Gastroesophageal sphincter (tissue), 3 donors: Measurements from ENCODE around the gene DUSP16.

Source experiments
- EP300 ChIP-seq: sonication (generic); formaldehyde crosslinking; IDR thresholded peaks from one replicate; pipeline ENCODE4 v1.6.1; 2017; ENCODE audit warnings: antibody characterized with exemption, mild to moderate bottlenecking
- POLR2A ChIP-seq, 2 donors: fragments of 450-650 bp; IDR thresholded peaks; one replicate each; pipeline ENCODE4 v1.6.1; 2017; ENCODE audit warnings: antibody characterized with exemption in 2 of 2, mild to moderate bottlenecking in 2 of 2, moderate library complexity in 1 of 2
- POLR2AphosphoS5 ChIP-seq: sonication (generic); formaldehyde crosslinking; IDR thresholded peaks from one replicate; pipeline ENCODE4 v1.6.1; 2017; ENCODE audit warnings: antibody characterized with exemption
- TF ChIP-seq, protein P1 (sequence below), 4 experiments: fragments of 200-600 bp in 2 of 4; fragments of 450-650 bp in 2 of 4; sonication (generic) in 1 of 4; IDR thresholded peaks; one replicate each; pipeline ENCODE4 v1.5.1; 2017 to 2019; ENCODE audit warnings: antibody characterized with exemption in 4 of 4, mild to moderate bottlenecking in 2 of 4, moderate library complexity in 2 of 4

DNA sequence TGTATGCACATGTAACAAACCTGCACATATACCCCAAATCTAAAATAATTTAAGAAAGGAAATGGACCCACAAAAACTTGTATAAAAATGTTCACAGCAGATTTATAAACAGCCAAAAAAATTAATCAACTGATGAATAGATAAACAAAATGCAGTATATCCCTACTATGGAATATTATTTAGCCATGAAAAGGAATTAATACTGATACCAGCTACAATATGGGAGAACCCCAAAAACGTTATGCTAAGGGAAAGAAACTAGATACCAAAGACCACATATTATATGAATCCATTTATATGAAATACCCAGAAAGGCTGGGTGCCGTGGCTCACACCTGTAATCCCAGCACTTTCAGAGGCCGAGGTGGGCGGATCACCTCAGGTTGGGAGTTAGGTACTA, 20.9 kb downstream of the DUSP16 start:
- TF ChIP-seq, protein P1, sequence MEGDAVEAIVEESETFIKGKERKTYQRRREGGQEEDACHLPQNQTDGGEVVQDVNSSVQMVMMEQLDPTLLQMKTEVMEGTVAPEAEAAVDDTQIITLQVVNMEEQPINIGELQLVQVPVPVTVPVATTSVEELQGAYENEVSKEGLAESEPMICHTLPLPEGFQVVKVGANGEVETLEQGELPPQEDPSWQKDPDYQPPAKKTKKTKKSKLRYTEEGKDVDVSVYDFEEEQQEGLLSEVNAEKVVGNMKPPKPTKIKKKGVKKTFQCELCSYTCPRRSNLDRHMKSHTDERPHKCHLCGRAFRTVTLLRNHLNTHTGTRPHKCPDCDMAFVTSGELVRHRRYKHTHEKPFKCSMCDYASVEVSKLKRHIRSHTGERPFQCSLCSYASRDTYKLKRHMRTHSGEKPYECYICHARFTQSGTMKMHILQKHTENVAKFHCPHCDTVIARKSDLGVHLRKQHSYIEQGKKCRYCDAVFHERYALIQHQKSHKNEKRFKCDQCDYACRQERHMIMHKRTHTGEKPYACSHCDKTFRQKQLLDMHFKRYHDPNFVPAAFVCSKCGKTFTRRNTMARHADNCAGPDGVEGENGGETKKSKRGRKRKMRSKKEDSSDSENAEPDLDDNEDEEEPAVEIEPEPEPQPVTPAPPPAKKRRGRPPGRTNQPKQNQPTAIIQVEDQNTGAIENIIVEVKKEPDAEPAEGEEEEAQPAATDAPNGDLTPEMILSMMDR (IDR thresholded peaks at IDR 0.05): no peak
- no peak for TF ChIP-seq POLR2AphosphoS5
- TF ChIP-seq EP300: no peak
- TF ChIP-seq POLR2A (IDR thresholded peaks at IDR 0.05): no peak
